Measurements from ENCODE around the gene SMO.
"Not testable (repeated sequence)": the region's sequence is repeated elsewhere in the genome, so short reads cannot be mapped to it uniquely, and the experiment has no call there.

The SMO gene

DNA sequence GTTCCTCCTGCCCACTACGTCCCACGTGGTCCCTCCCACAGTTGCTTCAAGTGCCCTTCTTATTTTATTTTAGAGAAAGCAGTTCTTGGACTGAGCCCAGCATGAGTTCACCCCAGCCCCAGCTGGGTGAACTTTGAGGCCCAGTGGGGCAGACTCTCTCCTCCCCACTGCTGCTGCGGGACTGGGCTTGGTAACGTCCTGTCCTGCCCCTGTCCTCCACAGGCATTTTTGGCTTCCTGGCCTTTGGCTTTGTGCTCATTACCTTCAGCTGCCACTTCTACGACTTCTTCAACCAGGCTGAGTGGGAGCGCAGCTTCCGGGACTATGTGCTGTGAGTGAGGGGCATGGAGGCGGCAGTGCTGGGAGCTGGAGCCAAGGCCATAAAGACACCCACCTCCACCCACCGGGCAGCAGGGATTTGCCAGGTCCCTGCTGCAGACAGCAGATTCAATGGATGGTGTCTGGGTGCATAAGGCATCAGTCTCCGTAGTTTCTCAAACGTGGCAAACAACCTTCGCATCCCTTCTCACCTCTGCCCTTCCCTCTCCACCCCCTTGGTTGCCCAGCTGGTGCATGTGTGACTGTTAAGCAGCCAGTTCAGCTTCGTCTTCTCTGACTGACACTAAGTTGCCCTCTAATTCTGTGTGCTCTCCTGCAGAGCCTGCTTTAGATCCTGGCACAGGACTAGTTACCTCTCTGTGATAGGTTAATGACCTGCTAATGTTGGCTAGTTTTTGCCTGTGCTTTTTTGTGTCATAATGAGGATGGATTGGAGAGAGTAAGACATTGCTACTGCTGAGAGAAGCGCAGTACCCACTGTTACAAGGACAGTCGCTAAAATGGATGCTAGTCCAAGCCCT is 20.9 kb downstream of the SMO start:
- DNase-seq (ENCODE audit: low spot score in 2 of 2): no peak
- no peaks in the 10 kb centered on the region for H3K4me1 ChIP-seq
- H3K27me3 ChIP-seq (ENCODE audit: low read depth): no peaks in the 10 kb centered on the region
- peaks cover 24% of the 10 kb centered on the region for H3K36me3 ChIP-seq (replicated peaks)
- in situ Hi-C loops (cut with MboI; ENCODE audit: low sequenced_read_pairs): no loop called here
- H3K9me3 ChIP-seq: no peaks in the 10 kb centered on the region
- H3K4me3 ChIP-seq: no peak overlapping the region

DNA sequence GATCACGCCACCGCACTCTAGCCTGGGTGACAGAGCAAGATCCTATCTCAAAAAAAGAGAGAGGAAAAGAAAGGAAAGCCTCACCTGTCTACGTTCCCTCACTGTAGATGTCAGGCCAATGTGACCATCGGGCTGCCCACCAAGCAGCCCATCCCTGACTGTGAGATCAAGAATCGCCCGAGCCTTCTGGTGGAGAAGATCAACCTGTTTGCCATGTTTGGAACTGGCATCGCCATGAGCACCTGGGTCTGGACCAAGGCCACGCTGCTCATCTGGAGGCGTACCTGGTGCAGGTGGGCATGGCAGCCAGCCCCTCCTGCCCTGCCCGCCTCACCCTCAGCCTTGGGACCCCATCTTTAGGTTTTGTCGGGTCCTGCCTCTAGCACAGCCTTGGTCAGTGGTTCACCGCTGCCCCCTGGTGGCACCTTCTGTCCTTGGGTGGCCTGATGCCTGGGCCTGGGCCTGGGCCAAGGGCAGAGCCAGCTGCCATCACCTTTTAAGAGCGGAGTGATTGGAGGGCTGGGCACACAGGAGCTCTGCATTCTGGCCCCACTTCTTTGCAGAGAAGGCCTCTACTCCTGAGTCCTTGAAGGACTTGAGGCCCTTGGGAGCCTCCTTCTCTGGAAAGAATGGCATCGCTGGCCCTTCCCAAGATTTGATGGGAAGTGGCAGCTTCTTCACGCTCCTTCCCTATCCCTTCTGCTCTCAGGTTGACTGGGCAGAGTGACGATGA is 22.0 kb downstream of the SMO start:
- no peaks in the 10 kb centered on the region for H3K4me1 ChIP-seq
- H3K4me3 ChIP-seq: no peak overlapping the region
- in situ Hi-C loops (cut with MboI; ENCODE audit: low sequenced_read_pairs): loop anchor here (10.0 kb wide), 2 partner anchors 254 to 434 kb away; no protein-coding TSS in a partner anchor
- H3K36me3 ChIP-seq (replicated peaks): peaks cover 24% of the 10 kb centered on the region
- peak in 1 of 2 experiments; percentile 83 for DNase-seq (ENCODE audit: low spot score in 2 of 2)
- H3K9me3 ChIP-seq: no peaks in the 10 kb centered on the region
- no peaks in the 10 kb centered on the region for H3K27me3 ChIP-seq (ENCODE audit: low read depth)

DNA sequence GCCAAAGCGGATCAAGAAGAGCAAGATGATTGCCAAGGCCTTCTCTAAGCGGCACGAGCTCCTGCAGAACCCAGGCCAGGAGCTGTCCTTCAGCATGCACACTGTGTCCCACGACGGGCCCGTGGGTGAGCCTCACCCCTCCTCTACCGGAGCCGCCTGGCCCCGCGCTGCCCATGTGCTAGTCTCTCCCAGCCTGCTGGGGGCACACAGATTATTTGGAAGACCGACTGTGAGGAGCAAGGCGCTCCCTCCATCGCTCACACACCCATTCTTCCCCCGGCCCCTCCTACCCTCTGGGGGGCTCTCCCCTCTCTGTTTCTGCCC is 22.5 kb downstream of the SMO start:
- no peaks in the 10 kb centered on the region for H3K27me3 ChIP-seq (ENCODE audit: low read depth)
- H3K9me3 ChIP-seq: no peaks in the 10 kb centered on the region
- peaks cover 24% of the 10 kb centered on the region for H3K36me3 ChIP-seq (replicated peaks)
- DNase-seq (ENCODE audit: low spot score in 2 of 2): no peak
- in situ Hi-C loops (cut with MboI; ENCODE audit: low sequenced_read_pairs): loop anchor here (10.0 kb wide), 2 partner anchors 254 to 434 kb away; no protein-coding TSS in a partner anchor
- H3K4me3 ChIP-seq: no peak overlapping the region
- no peaks in the 10 kb centered on the region for H3K4me1 ChIP-seq

DNA sequence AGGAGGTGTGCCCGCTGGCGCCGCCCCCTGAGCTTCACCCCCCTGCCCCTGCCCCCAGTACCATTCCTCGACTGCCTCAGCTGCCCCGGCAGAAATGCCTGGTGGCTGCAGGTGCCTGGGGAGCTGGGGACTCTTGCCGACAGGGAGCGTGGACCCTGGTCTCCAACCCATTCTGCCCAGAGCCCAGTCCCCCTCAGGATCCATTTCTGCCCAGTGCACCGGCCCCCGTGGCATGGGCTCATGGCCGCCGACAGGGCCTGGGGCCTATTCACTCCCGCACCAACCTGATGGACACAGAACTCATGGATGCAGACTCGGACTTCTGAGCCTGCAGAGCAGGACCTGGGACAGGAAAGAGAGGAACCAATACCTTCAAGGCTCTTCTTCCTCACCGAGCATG is 23.7 kb downstream of the SMO start:
- H3K27me3 ChIP-seq (ENCODE audit: low read depth): no peaks in the 10 kb centered on the region
- in situ Hi-C loops (cut with MboI; ENCODE audit: low sequenced_read_pairs): loop anchor here (10.0 kb wide), 2 partner anchors 253 to 433 kb away; no protein-coding TSS in a partner anchor
- peaks cover 20% of the 10 kb centered on the region for H3K36me3 ChIP-seq (replicated peaks)
- no peaks in the 10 kb centered on the region for H3K9me3 ChIP-seq
- no peak overlapping the region for H3K4me3 ChIP-seq
- no peaks in the 10 kb centered on the region for H3K4me1 ChIP-seq
- no peak for DNase-seq (ENCODE audit: low spot score in 2 of 2)

DNA sequence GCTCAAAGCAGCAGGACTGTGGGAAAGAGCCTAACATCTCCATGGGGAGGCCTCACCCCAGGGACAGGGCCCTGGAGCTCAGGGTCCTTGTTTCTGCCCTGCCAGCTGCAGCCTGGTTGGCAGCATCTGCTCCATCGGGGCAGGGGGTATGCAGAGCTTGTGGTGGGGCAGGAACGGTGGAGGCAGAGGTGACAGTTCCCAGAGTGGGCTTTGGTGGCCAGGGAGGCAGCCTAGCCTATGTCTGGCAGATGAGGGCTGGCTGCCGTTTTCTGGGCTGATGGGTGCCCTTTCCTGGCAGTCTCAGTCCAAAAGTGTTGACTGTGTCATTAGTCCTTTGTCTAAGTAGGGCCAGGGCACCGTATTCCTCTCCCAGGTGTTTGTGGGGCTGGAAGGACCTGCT is 24.2 kb downstream of the SMO start:
- Histone ChIP-seq H3K4me3 (no peak overlapping the region), H3K9me3 (no peaks in the 10 kb centered on the region), H3K27me3 (ENCODE audit: low read depth) (no peaks in the 10 kb centered on the region), H3K36me3 (replicated peaks) (peaks cover 20% of the 10 kb centered on the region), H3K4me1 (no peaks in the 10 kb centered on the region)
- DNase-seq (ENCODE audit: low spot score in 2 of 2): no peak
- in situ Hi-C loops (cut with MboI; ENCODE audit: low sequenced_read_pairs): loop anchor here (10.0 kb wide), 2 partner anchors 252 to 432 kb away; no protein-coding TSS in a partner anchor

DNA sequence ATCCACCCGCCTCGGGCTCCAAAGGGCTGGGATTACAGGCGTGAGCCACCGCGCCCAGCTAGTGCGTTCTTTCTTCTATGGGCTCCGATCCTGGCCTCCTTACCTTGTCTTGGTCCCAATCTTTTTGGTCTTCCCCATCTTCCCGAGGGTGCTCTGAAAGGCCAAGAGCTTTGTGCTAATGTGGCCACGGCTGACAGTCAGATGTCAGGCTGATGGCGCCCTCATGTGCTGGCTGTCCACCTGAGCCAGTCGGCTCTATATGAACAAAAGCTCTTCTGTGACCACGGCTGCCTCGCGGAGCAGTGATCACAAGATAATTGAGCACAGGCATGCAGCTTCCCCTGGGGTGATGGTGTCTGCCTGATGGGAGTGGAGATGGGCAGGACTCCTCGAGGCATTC is 25.4 kb downstream of the SMO start:
- H3K4me3 ChIP-seq: no peak overlapping the region
- peaks cover 16% of the 10 kb centered on the region for H3K36me3 ChIP-seq (replicated peaks)
- H3K9me3 ChIP-seq: no peaks in the 10 kb centered on the region
- DNase-seq (ENCODE audit: low spot score in 2 of 2): peak in 1 of 2 experiments; percentile 53
- in situ Hi-C loops (cut with MboI; ENCODE audit: low sequenced_read_pairs): loop anchor here (10.0 kb wide), 2 partner anchors 251 to 431 kb away; no protein-coding TSS in a partner anchor
- no peaks in the 10 kb centered on the region for H3K27me3 ChIP-seq (ENCODE audit: low read depth)
- H3K4me1 ChIP-seq: peaks cover 3% of the 10 kb centered on the region

DNA sequence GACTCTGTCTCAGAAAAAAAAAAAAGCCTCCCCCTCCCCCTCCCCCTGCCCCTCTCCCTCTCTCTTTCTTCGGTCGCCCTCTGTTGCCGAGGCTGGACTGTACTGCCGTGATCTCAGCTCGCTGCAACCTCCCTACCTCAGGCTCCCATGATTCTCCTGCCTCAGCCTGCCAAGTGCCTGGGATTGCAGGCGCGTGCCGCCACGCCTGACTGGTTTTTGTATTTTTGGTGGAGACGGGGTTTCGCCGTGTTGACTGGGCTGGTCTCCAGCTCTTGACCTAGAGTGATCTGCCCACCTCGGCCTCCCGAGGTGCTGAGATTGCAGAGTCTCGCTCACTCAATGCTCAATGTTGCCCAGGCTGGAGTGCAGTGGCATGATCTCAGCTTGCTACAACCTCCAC is 27.3 kb downstream of the SMO start:
- in situ Hi-C loops (cut with MboI; ENCODE audit: low sequenced_read_pairs): loop anchor here (10.0 kb wide), 2 partner anchors 249 to 429 kb away; no protein-coding TSS in a partner anchor

DNA sequence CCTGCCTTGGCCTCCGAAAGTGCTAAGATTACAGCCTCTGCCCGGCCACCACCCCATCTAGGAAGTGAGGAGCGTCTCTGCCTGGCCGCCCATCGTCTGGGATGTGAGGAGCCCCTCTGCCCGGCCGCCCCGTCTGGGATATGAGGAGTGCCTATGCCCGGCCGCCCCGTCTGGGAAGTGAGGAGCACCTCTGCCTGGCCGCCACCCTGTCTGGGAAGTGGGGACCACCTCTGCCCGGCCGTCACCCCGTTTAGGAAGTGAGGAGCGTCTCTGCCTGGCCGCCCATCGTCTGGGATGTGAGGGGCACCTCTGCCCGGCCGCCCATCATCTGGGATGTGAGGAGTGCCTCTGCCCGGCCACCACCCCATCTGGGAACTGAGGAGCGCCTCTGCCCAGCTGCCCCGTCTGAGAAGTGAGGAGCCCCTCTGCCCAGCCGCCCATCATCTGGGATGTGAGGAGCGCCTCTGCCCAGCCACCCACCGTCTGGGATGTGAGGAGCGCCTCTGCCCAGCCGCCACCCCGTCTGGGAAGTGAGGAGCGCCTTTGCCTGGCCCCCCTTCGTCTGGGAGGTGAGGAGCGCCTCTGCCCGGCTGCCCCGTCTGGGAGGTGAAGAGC is 27.8 kb downstream of the SMO start:
- DNase-seq (ENCODE audit: low spot score in 2 of 2); H3K36me3 ChIP-seq (replicated peaks); H3K4me3 ChIP-seq; H3K27me3 ChIP-seq (ENCODE audit: low read depth); H3K4me1 ChIP-seq; H3K9me3 ChIP-seq: not testable (repeated sequence)
- in situ Hi-C loops (cut with MboI; ENCODE audit: low sequenced_read_pairs): loop anchor here (10.0 kb wide), 2 partner anchors 249 to 429 kb away; no protein-coding TSS in a partner anchor

More for the DNA sequence above, 27.3 kb downstream of the SMO start:
- H3K4me1 ChIP-seq; DNase-seq (ENCODE audit: low spot score in 2 of 2); H3K9me3 ChIP-seq; H3K36me3 ChIP-seq (replicated peaks); H3K27me3 ChIP-seq (ENCODE audit: low read depth); H3K4me3 ChIP-seq: not testable (repeated sequence)

DNA sequence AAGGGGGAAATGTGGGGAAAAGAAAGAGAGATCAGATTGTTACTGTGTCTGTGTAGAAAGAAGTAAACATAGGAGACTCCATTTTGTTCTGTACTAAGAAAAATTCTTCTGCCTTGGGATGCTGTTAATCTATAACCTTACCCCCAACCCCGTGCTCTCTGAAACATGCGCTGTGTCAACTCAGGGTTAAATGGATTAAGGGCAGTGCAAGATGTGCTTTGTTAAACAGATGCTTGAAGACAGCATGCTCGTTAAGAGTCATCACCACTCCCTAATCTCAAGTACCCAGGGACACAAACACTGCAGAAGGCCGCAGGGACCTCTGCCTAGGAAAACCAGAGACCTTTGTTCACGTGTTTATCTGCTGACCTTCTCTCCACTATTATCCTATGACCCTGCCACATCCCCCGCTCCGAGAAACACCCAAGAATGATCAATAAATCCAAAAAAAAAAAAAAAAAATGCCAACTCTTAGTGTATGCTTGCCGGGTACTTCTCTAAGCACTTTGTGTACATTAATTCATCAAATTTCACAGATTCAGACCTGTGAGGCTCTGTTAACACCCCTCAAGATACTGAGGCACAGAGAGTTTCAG is 28.5 kb downstream of the SMO start:
- H3K9me3 ChIP-seq; DNase-seq (ENCODE audit: low spot score in 2 of 2); H3K4me3 ChIP-seq; H3K27me3 ChIP-seq (ENCODE audit: low read depth); H3K36me3 ChIP-seq (replicated peaks); H3K4me1 ChIP-seq: not testable (repeated sequence)
- in situ Hi-C loops (cut with MboI; ENCODE audit: low sequenced_read_pairs): loop anchor here (10.0 kb wide), 2 partner anchors 248 to 428 kb away; no protein-coding TSS in a partner anchor

DNA sequence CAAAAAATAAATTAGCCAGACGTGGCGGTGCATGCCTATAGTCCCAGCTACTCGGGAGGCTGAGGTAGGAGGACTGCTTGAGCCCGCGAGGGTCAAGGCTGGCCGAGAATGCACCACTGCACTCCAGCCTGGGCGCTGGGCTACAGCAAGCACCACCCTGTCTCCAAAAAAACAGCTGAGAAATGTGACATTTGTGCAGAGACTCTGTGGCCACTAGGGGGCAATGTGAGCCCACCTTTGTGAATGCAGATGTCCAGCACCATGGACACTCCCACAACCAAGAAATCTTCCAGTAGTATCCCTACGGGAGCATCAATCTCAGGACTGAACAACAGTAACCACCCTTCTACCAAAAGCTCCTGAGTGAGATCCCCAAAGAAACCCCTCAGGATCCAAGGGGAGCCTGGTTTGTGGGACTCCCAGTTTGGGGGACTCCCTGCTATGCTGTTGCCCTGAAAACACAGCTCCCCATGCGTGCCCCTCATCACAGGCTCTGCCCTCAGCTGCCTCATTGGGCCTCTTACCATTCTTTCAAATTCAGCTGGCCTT is 30.2 kb downstream of the SMO start:
- Histone ChIP-seq H3K4me1 (peaks cover 3% of the 10 kb centered on the region), H3K9me3 (no peaks in the 10 kb centered on the region), H3K36me3 (replicated peaks) (no peaks in the 10 kb centered on the region), H3K4me3 (no peak overlapping the region), H3K27me3 (ENCODE audit: low read depth) (no peaks in the 10 kb centered on the region)
- in situ Hi-C loops (cut with MboI; ENCODE audit: low sequenced_read_pairs): loop anchor here (10.0 kb wide), 2 partner anchors 246 to 426 kb away; no protein-coding TSS in a partner anchor
- DNase-seq (ENCODE audit: low spot score in 2 of 2): peak; percentile 71 to 92

DNA sequence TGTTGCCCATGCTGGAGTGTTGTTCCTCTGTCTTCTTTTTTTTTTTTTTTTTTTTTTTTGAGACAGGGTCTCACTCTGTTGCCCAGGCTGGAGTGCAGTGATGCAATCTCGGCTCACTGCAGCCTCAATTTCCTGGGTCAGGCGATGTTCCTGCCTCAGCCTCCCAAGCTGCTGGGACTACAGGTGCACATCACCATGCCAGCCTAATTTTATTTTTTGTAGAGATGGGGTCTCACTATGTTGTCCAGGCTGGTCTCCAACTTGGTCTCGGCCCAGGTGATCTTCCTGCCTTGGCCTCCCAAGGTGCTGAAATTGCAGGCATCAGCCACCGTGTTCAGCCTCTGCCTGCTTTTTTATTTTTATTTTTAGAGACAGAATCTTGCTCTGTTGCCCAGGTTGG is 30.7 kb downstream of the SMO start:
- not testable (repeated sequence) for H3K36me3 ChIP-seq (replicated peaks); H3K4me3 ChIP-seq; DNase-seq (ENCODE audit: low spot score in 2 of 2); H3K27me3 ChIP-seq (ENCODE audit: low read depth); H3K4me1 ChIP-seq; H3K9me3 ChIP-seq
- in situ Hi-C loops (cut with MboI; ENCODE audit: low sequenced_read_pairs): loop anchor here (10.0 kb wide), 2 partner anchors 246 to 426 kb away; no protein-coding TSS in a partner anchor

DNA sequence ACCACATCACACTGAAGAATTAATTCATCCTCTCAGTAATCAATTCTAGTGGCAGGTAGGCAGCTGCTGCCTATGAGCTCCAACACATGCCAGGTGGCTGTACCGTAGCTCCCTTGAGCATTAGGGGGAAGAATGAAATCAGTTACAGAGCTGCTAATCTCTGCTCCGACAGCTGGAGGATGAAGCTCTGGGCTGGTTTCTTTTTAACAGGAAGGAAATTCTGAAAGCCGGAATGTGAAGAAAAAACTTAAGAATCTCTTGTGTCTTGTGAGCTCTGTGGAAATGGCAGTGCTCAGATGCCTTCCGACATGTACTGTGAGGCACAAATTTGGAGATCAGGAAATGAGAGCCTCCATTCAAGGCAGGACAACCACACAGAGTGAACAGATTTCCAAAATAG is 33.6 kb downstream of the SMO start:
- H3K27me3 ChIP-seq (ENCODE audit: low read depth): no peaks in the 10 kb centered on the region
- H3K4me3 ChIP-seq: no peak overlapping the region
- no peaks in the 10 kb centered on the region for H3K9me3 ChIP-seq
- H3K36me3 ChIP-seq (replicated peaks): no peaks in the 10 kb centered on the region; the same call in 1 of the 2 replicates
- in situ Hi-C loops (cut with MboI; ENCODE audit: low sequenced_read_pairs): loop anchor here (5.0 kb wide), 2 partner anchors 45 to 75 kb away; no protein-coding TSS in a partner anchor
- no peak for DNase-seq (ENCODE audit: low spot score in 2 of 2)
- H3K4me1 ChIP-seq: peaks cover 12% of the 10 kb centered on the region

Data from HAP-1 (cell line).